GM23248 (cell line): ENCODE results near the gene MATR3.

ENCODE experiments used
- EZH2 ChIP-seq: fragments of 200-600 bp; sonication (generic); IDR thresholded peaks from 2 replicates; pipeline ENCODE4 v1.6.1; 2018; ENCODE audit warnings: antibody characterized with exemption, mild to moderate bottlenecking; ENCODE audit not compliant: insufficient read depth, poor library complexity, severe bottlenecking
- EZH2phosphoT487 ChIP-seq: fragments of 200-600 bp; sonication (generic); IDR thresholded peaks from 2 replicates; pipeline ENCODE4 v1.6.1; 2018; ENCODE audit warnings: antibody characterized with exemption, moderate library complexity, mild to moderate bottlenecking, low read depth; ENCODE audit not compliant: insufficient read depth

- TF ChIP-seq EZH2 = no peak
- no peak for TF ChIP-seq EZH2phosphoT487
These were observed 84.7 kb downstream of the MATR3 start for GRCh38 chr5:139378101-139378825.
